Measurements from ENCODE around the gene DISP3. TPM values are rescaled to one million over a fixed set of nuclear protein-coding genes. Genes with fewer than 3 reads are reported as not detected.

Gene DISP3
- polyA plus RNA-seq: 0.01 TPM in 1 of 3 replicates, not detected in the others
- polyA plus RNA-seq (2011; ENCODE audit: low read depth): not detected
- polyA plus RNA-seq (2011; cell fraction: cytosol; rRNA removed): not detected in 2 replicates
- polyA plus RNA-seq (2011; cell fraction: nucleus; rRNA removed): 0.23 TPM in 1 of 2 replicates, not detected in the other
- not detected in 2 replicates for polyA plus RNA-seq (2012; ENCODE audit: low replicate concordance)
- polyA minus RNA-seq: 0.75 TPM in 1 of 3 replicates, not detected in the others
- not detected for polyA minus RNA-seq (2011; cell fraction: cytosol; rRNA and poly(A)+ RNA removed)
- polyA minus RNA-seq (2011; cell fraction: nucleus; rRNA and poly(A)+ RNA removed): 0.54 TPM in 1 of 2 replicates, not detected in the other

GRCh38 chr1:11478571-11479374 is at the start of gene DISP3:
Gene DISP3, plus strand, starts transcription at chr1:11479155. Its CDS starts 21,838 bp downstream, at chr1:11500993.
- FAIRE-seq: no peak
- Histone ChIP-seq H3K4me1 (ENCODE audit: control insufficient read depth, extremely low read depth, insufficient read depth, low read length) (peaks cover 3% of the 10 kb centered on the region), H4K20me1 (ENCODE audit: control insufficient read depth, extremely low read depth, insufficient read depth, low read length) (no peaks in the 10 kb centered on the region), H3K9me1 (ENCODE audit: control insufficient read depth, extremely low read depth, insufficient read depth, low read length) (no peaks in the 10 kb centered on the region), H3K9ac (ENCODE audit: control insufficient read depth, extremely low read depth, insufficient read depth, low read length) (peak within 1 kb of the TSS; percentile 73), H3K79me2 (ENCODE audit: control insufficient read depth, insufficient read depth, low read length) (no peaks in the 10 kb centered on the region), H3K27ac (ENCODE audit: control insufficient read depth, insufficient read depth, low read length) (no peak within 1 kb of the TSS), H3K4me3 (ENCODE audit: control insufficient read depth in 2 of 3, extremely low read depth in 1 of 3, insufficient read depth in 2 of 3, low read depth in 1 of 3, low read length in 3 of 3) (peak within 1 kb of the TSS; percentile 49 to 59 (median 57)), H3K36me3 (ENCODE audit: control insufficient read depth in 2 of 2, extremely low read depth in 1 of 2, insufficient read depth in 2 of 2, low read length in 2 of 2) (no peaks in the 10 kb centered on the region), H3K4me2 (ENCODE audit: control insufficient read depth, extremely low read depth, insufficient read depth, low read depth, low read length) (peak within 1 kb of the TSS; percentile 71), H3K9me3 (ENCODE audit: control insufficient read depth, low read depth, low read length) (no peaks in the 10 kb centered on the region), H2AFZ (ENCODE audit: control insufficient read depth, low read length) (peak within 1 kb of the TSS; percentile 66), H3K27me3 (ENCODE audit: control insufficient read depth, extremely low read depth, insufficient read depth, low read length) (peaks cover 42% of the 10 kb centered on the region)
- TF ChIP-seq CTCF (optimal IDR thresholded peaks at IDR 0.05 in 1 of 3, IDR thresholded peaks at IDR 0.05 in 1 of 3, conservative IDR thresholded peaks at IDR 0.05 in 1 of 3; ENCODE audit: extremely low read depth in 1 of 3, insufficient read depth in 2 of 3, low read length in 3 of 3) (peak in 2 of 3 experiments; percentile 66 to 70), EZH2 (IDR thresholded peaks at IDR 0.05; ENCODE audit: low read length) (no peak)
- dilution Hi-C loops (cut with MboI; ENCODE audit: extremely low pct_ligation_motif_present, low sequenced_read_pairs): no loop called here
- no peak for DNase-seq (ENCODE audit: low read depth, low spot score)

- Histone ChIP-seq H2AFZ (ENCODE audit: control insufficient read depth, low read length) (no peak overlapping the region), H3K9ac (ENCODE audit: control insufficient read depth, extremely low read depth, insufficient read depth, low read length) (no peak overlapping the region), H3K27me3 (ENCODE audit: control insufficient read depth, extremely low read depth, insufficient read depth, low read length) (no peaks in the 10 kb centered on the region), H3K9me1 (ENCODE audit: control insufficient read depth, extremely low read depth, insufficient read depth, low read length) (no peaks in the 10 kb centered on the region), H3K79me2 (ENCODE audit: control insufficient read depth, insufficient read depth, low read length) (no peaks in the 10 kb centered on the region), H3K36me3 (ENCODE audit: control insufficient read depth in 2 of 2, extremely low read depth in 1 of 2, insufficient read depth in 2 of 2, low read length in 2 of 2) (no peaks in the 10 kb centered on the region), H3K9me3 (ENCODE audit: control insufficient read depth, low read depth, low read length) (no peaks in the 10 kb centered on the region), H3K4me3 (ENCODE audit: control insufficient read depth in 2 of 3, extremely low read depth in 1 of 3, insufficient read depth in 2 of 3, low read depth in 1 of 3, low read length in 3 of 3) (no peak overlapping the region), H3K27ac (ENCODE audit: control insufficient read depth, insufficient read depth, low read length) (no peak overlapping the region), H3K4me1 (ENCODE audit: control insufficient read depth, extremely low read depth, insufficient read depth, low read length) (no peaks in the 10 kb centered on the region), H4K20me1 (ENCODE audit: control insufficient read depth, extremely low read depth, insufficient read depth, low read length) (no peaks in the 10 kb centered on the region), H3K4me2 (ENCODE audit: control insufficient read depth, extremely low read depth, insufficient read depth, low read depth, low read length) (no peak overlapping the region)
- DNase-seq (ENCODE audit: low read depth, low spot score): no peak
- FAIRE-seq: no peak
- dilution Hi-C loops (cut with MboI; ENCODE audit: extremely low pct_ligation_motif_present, low sequenced_read_pairs): no loop called here
- TF ChIP-seq CTCF (optimal IDR thresholded peaks at IDR 0.05 in 1 of 3, IDR thresholded peaks at IDR 0.05 in 1 of 3, conservative IDR thresholded peaks at IDR 0.05 in 1 of 3; ENCODE audit: extremely low read depth in 1 of 3, insufficient read depth in 2 of 3, low read length in 3 of 3) (no peak), EZH2 (IDR thresholded peaks at IDR 0.05; ENCODE audit: low read length) (no peak)
Observed at GRCh38 chr1:11429226-11429625, 49.7 kb upstream of the DISP3 start.
